ENCODE measurements around the gene ABHD12B.
"Not testable (repeated sequence)": the region's sequence is repeated elsewhere in the genome, so short reads cannot be mapped to it uniquely, and the experiment has no call there.

DNA sequence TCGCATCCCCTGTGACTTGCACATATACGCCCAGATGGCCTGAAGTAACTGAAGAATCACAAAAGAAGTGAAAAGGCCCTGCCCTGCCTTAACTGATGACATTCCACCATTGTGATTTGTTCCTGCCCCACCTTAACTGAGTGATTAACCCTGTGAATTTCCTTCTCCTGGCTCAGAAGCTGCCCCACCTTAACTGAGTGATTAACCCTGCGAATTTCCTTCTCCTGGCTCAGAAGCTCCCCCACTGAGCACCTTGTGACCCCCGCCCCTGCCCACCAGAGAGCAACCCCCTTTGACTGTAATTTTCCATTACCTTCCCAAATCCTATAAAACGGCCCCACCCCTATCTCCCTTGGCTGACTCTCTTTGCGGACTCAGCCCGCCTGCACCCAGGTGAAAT is 24.6 kb downstream of the ABHD12B start:
- not testable (repeated sequence) for TF ChIP-seq EZH2phosphoT487 (IDR thresholded peaks at IDR 0.05; ENCODE audit: unreplicated experiment); EZH2 (IDR thresholded peaks at IDR 0.05; ENCODE audit: low read depth, unreplicated experiment); POLR2AphosphoS5 (IDR thresholded peaks at IDR 0.05; ENCODE audit: low read depth); ZNF331 (CRISPR knock-in tag; IDR thresholded peaks at IDR 0.05; ENCODE audit: low read depth); STAT1 (IDR thresholded peaks at IDR 0.05; ENCODE audit: unreplicated experiment); REST (IDR thresholded peaks at IDR 0.05; ENCODE audit: unreplicated experiment); JUNB (IDR thresholded peaks at IDR 0.05; ENCODE audit: unreplicated experiment); ZNF114 (CRISPR knock-in tag; IDR thresholded peaks at IDR 0.05); CREB1 (CRISPR knock-in tag; IDR thresholded peaks at IDR 0.05; ENCODE audit: low read depth)
- TF ChIP-seq, protein P1, sequence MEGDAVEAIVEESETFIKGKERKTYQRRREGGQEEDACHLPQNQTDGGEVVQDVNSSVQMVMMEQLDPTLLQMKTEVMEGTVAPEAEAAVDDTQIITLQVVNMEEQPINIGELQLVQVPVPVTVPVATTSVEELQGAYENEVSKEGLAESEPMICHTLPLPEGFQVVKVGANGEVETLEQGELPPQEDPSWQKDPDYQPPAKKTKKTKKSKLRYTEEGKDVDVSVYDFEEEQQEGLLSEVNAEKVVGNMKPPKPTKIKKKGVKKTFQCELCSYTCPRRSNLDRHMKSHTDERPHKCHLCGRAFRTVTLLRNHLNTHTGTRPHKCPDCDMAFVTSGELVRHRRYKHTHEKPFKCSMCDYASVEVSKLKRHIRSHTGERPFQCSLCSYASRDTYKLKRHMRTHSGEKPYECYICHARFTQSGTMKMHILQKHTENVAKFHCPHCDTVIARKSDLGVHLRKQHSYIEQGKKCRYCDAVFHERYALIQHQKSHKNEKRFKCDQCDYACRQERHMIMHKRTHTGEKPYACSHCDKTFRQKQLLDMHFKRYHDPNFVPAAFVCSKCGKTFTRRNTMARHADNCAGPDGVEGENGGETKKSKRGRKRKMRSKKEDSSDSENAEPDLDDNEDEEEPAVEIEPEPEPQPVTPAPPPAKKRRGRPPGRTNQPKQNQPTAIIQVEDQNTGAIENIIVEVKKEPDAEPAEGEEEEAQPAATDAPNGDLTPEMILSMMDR (conservative IDR thresholded peaks at IDR 0.05; ENCODE audit: low read depth in 2 of 2): not testable (repeated sequence)
- TF ChIP-seq, protein P2, sequence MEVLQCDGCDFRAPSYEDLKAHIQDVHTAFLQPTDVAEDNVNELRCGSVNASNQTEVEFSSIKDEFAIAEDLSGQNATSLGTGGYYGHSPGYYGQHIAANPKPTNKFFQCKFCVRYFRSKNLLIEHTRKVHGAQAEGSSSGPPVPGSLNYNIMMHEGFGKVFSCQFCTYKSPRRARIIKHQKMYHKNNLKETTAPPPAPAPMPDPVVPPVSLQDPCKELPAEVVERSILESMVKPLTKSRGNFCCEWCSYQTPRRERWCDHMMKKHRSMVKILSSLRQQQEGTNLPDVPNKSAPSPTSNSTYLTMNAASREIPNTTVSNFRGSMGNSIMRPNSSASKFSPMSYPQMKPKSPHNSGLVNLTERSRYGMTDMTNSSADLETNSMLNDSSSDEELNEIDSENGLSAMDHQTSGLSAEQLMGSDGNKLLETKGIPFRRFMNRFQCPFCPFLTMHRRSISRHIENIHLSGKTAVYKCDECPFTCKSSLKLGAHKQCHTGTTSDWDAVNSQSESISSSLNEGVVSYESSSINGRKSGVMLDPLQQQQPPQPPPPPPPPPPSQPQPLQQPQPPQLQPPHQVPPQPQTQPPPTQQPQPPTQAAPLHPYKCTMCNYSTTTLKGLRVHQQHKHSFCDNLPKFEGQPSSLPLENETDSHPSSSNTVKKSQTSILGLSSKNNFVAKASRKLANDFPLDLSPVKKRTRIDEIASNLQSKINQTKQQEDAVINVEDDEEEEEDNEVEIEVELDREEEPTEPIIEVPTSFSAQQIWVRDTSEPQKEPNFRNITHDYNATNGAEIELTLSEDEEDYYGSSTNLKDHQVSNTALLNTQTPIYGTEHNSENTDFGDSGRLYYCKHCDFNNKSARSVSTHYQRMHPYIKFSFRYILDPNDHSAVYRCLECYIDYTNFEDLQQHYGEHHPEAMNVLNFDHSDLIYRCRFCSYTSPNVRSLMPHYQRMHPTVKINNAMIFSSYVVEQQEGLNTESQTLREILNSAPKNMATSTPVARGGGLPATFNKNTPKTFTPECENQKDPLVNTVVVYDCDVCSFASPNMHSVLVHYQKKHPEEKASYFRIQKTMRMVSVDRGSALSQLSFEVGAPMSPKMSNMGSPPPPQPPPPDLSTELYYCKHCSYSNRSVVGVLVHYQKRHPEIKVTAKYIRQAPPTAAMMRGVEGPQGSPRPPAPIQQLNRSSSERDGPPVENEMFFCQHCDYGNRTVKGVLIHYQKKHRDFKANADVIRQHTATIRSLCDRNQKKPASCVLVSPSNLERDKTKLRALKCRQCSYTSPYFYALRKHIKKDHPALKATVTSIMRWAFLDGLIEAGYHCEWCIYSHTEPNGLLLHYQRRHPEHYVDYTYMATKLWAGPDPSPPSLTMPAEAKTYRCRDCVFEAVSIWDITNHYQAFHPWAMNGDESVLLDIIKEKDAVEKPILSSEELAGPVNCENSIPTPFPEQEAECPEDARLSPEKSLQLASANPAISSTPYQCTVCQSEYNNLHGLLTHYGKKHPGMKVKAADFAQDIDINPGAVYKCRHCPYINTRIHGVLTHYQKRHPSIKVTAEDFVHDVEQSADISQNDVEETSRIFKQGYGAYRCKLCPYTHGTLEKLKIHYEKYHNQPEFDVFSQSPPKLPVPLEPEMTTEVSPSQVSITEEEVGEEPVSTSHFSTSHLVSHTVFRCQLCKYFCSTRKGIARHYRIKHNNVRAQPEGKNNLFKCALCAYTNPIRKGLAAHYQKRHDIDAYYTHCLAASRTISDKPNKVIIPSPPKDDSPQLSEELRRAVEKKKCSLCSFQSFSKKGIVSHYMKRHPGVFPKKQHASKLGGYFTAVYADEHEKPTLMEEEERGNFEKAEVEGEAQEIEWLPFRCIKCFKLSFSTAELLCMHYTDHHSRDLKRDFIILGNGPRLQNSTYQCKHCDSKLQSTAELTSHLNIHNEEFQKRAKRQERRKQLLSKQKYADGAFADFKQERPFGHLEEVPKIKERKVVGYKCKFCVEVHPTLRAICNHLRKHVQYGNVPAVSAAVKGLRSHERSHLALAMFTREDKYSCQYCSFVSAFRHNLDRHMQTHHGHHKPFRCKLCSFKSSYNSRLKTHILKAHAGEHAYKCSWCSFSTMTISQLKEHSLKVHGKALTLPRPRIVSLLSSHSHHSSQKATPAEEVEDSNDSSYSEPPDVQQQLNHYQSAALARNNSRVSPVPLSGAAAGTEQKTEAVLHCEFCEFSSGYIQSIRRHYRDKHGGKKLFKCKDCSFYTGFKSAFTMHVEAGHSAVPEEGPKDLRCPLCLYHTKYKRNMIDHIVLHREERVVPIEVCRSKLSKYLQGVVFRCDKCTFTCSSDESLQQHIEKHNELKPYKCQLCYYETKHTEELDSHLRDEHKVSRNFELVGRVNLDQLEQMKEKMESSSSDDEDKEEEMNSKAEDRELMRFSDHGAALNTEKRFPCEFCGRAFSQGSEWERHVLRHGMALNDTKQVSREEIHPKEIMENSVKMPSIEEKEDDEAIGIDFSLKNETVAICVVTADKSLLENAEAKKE (CRISPR knock-in tag; IDR thresholded peaks at IDR 0.05): not testable (repeated sequence)

Data from GM23338 (cell line).